Nephron (organoid): Measurements from ENCODE around the gene LGI1.
"Not testable (repeated sequence)": the region's sequence is repeated elsewhere in the genome, so short reads cannot be mapped to it uniquely, and the experiment has no call there.

Source experiments
- H3K27ac Mint-ChIP-seq, 3 experiments: 2 replicates each; pipeline ENCODE4 v1.8.0; 2020; ENCODE audit warnings: mixed read lengths in 3 of 3, mild to moderate bottlenecking in 2 of 3, moderate library complexity in 1 of 3
- H3K27me3 Mint-ChIP-seq: 2 replicates; pipeline ENCODE4 v1.8.0; 2021; ENCODE audit warnings: low read depth, mild to moderate bottlenecking, moderate library complexity, mixed read lengths
- H3K36me3 Mint-ChIP-seq: 2 replicates; pipeline ENCODE4 v1.8.0; 2020; ENCODE audit warnings: low read depth, mixed read lengths
- H3K4me1 Mint-ChIP-seq: 2 replicates; pipeline ENCODE4 v1.8.0; 2020; ENCODE audit warnings: mixed read lengths
- H3K4me3 Mint-ChIP-seq, 3 experiments: 2 replicates each; pipeline ENCODE4 v1.8.0; 2020; ENCODE audit warnings: mild to moderate bottlenecking in 3 of 3, mixed read lengths in 3 of 3, moderate library complexity in 2 of 3
- H3K9me3 Mint-ChIP-seq: 2 replicates; pipeline ENCODE4 v1.8.0; 2020; ENCODE audit warnings: mixed read lengths
- CTCF ChIP-seq, 3 experiments: fragments of 200-600 bp; sonication (generic); IDR thresholded peaks; one replicate each; pipeline ENCODE4 v1.5.0; 2021; ENCODE audit warnings: antibody characterized with exemption in 3 of 3; ENCODE audit not compliant: unreplicated experiment in 3 of 3

LGI1 gene

GRCh38 chr10:93820434-93820833 is 62.7 kb downstream of the LGI1 start:
- Mint-ChIP-seq H3K27me3 (peaks cover 17% of the 10 kb centered on the region), H3K9me3 (peaks cover 4% of the 10 kb centered on the region), H3K4me1 (peaks cover 22% of the 10 kb centered on the region), H3K4me3 (no peak overlapping the region), H3K27ac (peak overlapping the region; percentile 52 to 93 (median 87)), H3K36me3 (no peaks in the 10 kb centered on the region)
- TF ChIP-seq CTCF (IDR thresholded peaks at IDR 0.05; ENCODE audit: unreplicated experiment in 3 of 3) = no peak

DNA sequence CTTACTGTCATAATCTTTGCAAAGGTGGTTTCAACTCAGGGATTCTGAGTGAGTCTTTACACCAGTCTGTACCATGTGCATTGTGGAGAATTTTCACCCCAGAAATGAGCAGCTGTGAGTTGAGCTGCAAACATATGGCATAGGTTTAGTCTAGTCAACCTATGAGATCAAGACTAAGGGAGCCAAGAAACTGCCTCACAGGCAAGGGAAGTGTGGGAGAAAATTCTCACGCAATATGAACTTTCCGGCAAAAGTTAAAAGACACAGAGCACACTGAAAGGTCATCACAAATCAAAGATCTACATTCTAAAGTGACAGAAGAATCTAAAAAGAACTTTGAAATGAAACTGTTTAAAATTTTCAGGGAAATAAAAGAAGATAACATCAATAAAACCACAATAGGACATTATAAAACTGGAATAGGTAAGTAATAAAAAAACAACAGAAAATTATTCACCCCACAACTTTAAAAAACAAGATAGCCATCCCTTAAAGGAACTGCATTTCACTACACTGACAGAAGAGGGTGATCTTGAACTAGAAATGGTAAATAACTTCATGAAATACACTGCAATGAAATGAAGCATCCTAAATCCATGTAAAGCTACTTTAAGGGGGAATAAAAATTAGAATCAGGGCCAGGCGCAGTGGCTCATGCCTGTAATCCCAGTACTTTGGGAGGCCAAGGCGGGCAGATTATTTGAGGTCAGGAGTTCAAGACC is 63.5 kb downstream of the LGI1 start:
- no peaks in the 10 kb centered on the region for H3K36me3 Mint-ChIP-seq
- H3K4me1 Mint-ChIP-seq = peaks cover 17% of the 10 kb centered on the region
- peak overlapping the region in 2 of 3 experiments; percentile 87 to 93 for H3K27ac Mint-ChIP-seq
- peak; percentile 55 to 66 (median 57) for TF ChIP-seq CTCF (IDR thresholded peaks at IDR 0.05; ENCODE audit: unreplicated experiment in 3 of 3)
- peaks cover 4% of the 10 kb centered on the region for H3K9me3 Mint-ChIP-seq
- peaks cover 13% of the 10 kb centered on the region for H3K27me3 Mint-ChIP-seq
- H3K4me3 Mint-ChIP-seq = no peak overlapping the region

- Mint-ChIP-seq H3K27ac (peak overlapping the region in 2 of 3 experiments; percentile 49 to 70), H3K36me3 (no peaks in the 10 kb centered on the region), H3K4me1 (peaks cover 14% of the 10 kb centered on the region)
These were observed 68.6 kb downstream of the LGI1 start for GRCh38 chr10:93826355-93826754.

GRCh38 chr10:93827056-93827804 is 69.5 kb downstream of the LGI1 start:
- Mint-ChIP-seq H3K9me3 (peaks cover under 1% of the 10 kb centered on the region), H3K27me3 (no peaks in the 10 kb centered on the region)
- TF ChIP-seq CTCF (IDR thresholded peaks at IDR 0.05; ENCODE audit: unreplicated experiment in 3 of 3) = no peak

More at GRCh38 chr10:93826355-93826754, 68.6 kb downstream of the LGI1 start:
- TF ChIP-seq CTCF (IDR thresholded peaks at IDR 0.05; ENCODE audit: unreplicated experiment in 3 of 3) = no peak
- H3K4me3 Mint-ChIP-seq = no peak overlapping the region
- H3K9me3 Mint-ChIP-seq = no peaks in the 10 kb centered on the region
- no peaks in the 10 kb centered on the region for H3K27me3 Mint-ChIP-seq

DNA sequence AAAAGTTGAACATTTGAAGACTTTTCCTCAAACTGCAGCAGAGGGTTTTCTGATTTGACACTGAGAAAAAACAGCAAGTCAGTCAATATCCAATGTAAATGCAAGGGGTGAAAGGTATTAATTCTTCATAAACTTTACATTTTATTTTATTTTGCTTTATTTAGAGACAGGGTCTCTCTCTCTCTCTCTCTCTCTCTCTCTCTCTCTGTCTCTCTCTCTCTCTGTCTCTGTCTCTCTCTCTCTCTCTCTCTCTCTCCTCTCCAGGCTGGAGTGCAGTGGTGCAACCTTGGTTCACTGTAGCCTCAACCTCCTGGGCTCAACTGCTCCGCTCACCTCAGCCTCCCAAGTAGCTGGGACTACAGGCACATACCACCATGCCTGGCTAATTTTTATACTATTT is 73.3 kb downstream of the LGI1 start:
- not testable (repeated sequence) for H3K27me3 Mint-ChIP-seq, H3K4me3 Mint-ChIP-seq, H3K4me1 Mint-ChIP-seq, H3K36me3 Mint-ChIP-seq, H3K27ac Mint-ChIP-seq
- peaks cover 14% of the 10 kb centered on the region for H3K9me3 Mint-ChIP-seq

More at GRCh38 chr10:93827056-93827804, 69.5 kb downstream of the LGI1 start:
- H3K4me3 Mint-ChIP-seq = no peak overlapping the region
- peak overlapping the region in 1 of 3 experiments; percentile 49 for H3K27ac Mint-ChIP-seq
- H3K36me3 Mint-ChIP-seq = no peaks in the 10 kb centered on the region
- H3K4me1 Mint-ChIP-seq = peaks cover 11% of the 10 kb centered on the region

DNA sequence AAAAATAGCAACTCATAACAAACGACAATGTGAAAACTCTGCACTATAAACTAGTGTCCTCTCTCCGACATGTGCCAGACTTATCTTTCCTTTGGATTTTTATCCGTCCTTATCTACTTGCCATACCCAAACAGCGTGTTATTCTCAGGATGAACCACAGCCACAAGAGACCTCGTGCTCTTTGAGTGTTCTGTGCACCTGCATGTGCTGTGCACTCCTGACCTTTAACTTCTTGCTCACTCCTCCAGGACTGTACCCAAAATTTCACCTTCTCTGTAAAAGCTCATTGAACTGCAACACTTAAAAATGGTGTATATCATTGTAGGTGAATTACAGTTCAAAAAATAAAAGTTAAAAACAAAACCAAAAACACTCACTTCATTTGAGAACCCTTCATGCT is 78.0 kb downstream of the LGI1 start:
- no peaks in the 10 kb centered on the region for H3K36me3 Mint-ChIP-seq
- peaks cover 4% of the 10 kb centered on the region for H3K27me3 Mint-ChIP-seq
- H3K4me3 Mint-ChIP-seq = no peak overlapping the region
- H3K9me3 Mint-ChIP-seq = peaks cover 14% of the 10 kb centered on the region
- TF ChIP-seq CTCF (IDR thresholded peaks at IDR 0.05; ENCODE audit: unreplicated experiment in 3 of 3) = no peak
- H3K27ac Mint-ChIP-seq = no peak overlapping the region
- no peaks in the 10 kb centered on the region for H3K4me1 Mint-ChIP-seq
